ENCODE results near the gene ASXL2. TPM values are rescaled to one million over a fixed set of nuclear protein-coding genes. Genes with fewer than 3 reads are reported as not detected.
"Not testable (repeated sequence)": the region's sequence is repeated elsewhere in the genome, so short reads cannot be mapped to it uniquely, and the experiment has no call there.

The ASXL2 gene
- total RNA-seq, 6 experiments from 2014 or later: 9.1 to 13.4 (median 12.0) TPM

- H3K27ac ChIP-seq: no peak overlapping the region
- WGBS (ENCODE audit: insufficient coverage, low coverage, low lambda C conversion rate, missing lambda C conversion rate): 60% methylated on average over 4 of the region's 4 CpGs
- H3K36me3 ChIP-seq: no peaks in the 10 kb centered on the region
- no peak for TF ChIP-seq POLR2A (IDR thresholded peaks at IDR 0.05)
- no peak for TF ChIP-seq CTCF (IDR thresholded peaks at IDR 0.05)
- intact Hi-C loops (cut with DNase I): no loop called here
- no peak overlapping the region for H3K4me3 ChIP-seq
- H3K9me3 ChIP-seq: no peaks in the 10 kb centered on the region
- H3K27me3 ChIP-seq: no peaks in the 10 kb centered on the region
- no peaks in the 10 kb centered on the region for H3K4me1 ChIP-seq
- DNase-seq: no peak
- ATAC-seq: no peak
Measured at GRCh38 chr2:25897506-25897905, 19.2 kb upstream of the ASXL2 start.

- H3K9me3 ChIP-seq; ATAC-seq; intact Hi-C loops (cut with DNase I); H3K27me3 ChIP-seq; DNase-seq; H3K4me3 ChIP-seq; H3K4me1 ChIP-seq; H3K36me3 ChIP-seq; H3K27ac ChIP-seq: not testable (repeated sequence)
- WGBS (ENCODE audit: insufficient coverage, low coverage, low lambda C conversion rate, missing lambda C conversion rate): 72% methylated on average over 6 of the region's 9 CpGs
Measured at GRCh38 chr2:25896308-25896707, 18.0 kb upstream of the ASXL2 start.

GRCh38 chr2:25895610-25896009 lies 17.3 kb upstream of the ASXL2 start:
- H3K9me3 ChIP-seq: no peaks in the 10 kb centered on the region
- no peak overlapping the region for H3K27ac ChIP-seq
- intact Hi-C loops (cut with DNase I): no loop called here
- DNase-seq: no peak
- H3K36me3 ChIP-seq: no peaks in the 10 kb centered on the region
- no peak overlapping the region for H3K4me3 ChIP-seq
- H3K4me1 ChIP-seq: no peaks in the 10 kb centered on the region
- no peak for ATAC-seq
- no peaks in the 10 kb centered on the region for H3K27me3 ChIP-seq
- TF ChIP-seq CTCF (IDR thresholded peaks at IDR 0.05) (no peak), POLR2A (IDR thresholded peaks at IDR 0.05) (no peak)

- intact Hi-C loops (cut with DNase I): no loop called here
- ATAC-seq: no peak
- Histone ChIP-seq H3K9me3 (no peaks in the 10 kb centered on the region), H3K36me3 (no peaks in the 10 kb centered on the region), H3K4me3 (no peak overlapping the region), H3K27ac (no peak overlapping the region), H3K4me1 (no peaks in the 10 kb centered on the region), H3K27me3 (no peaks in the 10 kb centered on the region)
- WGBS (ENCODE audit: insufficient coverage, low coverage, low lambda C conversion rate, missing lambda C conversion rate): 76% methylated on average over 7 of the region's 7 CpGs
- TF ChIP-seq CTCF (IDR thresholded peaks at IDR 0.05) (no peak), POLR2A (IDR thresholded peaks at IDR 0.05) (no peak)
- DNase-seq: no peak
Measured at GRCh38 chr2:25895018-25895417, 16.7 kb upstream of the ASXL2 start.

- Histone ChIP-seq H3K4me1 (no peaks in the 10 kb centered on the region), H3K36me3 (no peaks in the 10 kb centered on the region), H3K9me3 (no peaks in the 10 kb centered on the region), H3K4me3 (no peak overlapping the region), H3K27ac (no peak overlapping the region), H3K27me3 (no peaks in the 10 kb centered on the region)
- intact Hi-C loops (cut with DNase I): no loop called here
- DNase-seq (peak in 2 of 3 donors; percentile 47 to 49), ATAC-seq (peak; percentile 50 to 68 (median 59))
- TF ChIP-seq CTCF (IDR thresholded peaks at IDR 0.05): no peak
- no peak for TF ChIP-seq POLR2A (IDR thresholded peaks at IDR 0.05)
- 79% methylated on average over 8 of the region's 8 CpGs for WGBS (ENCODE audit: insufficient coverage, low coverage, low lambda C conversion rate, missing lambda C conversion rate)
Measured at GRCh38 chr2:25894135-25894830, 16.0 kb upstream of the ASXL2 start.
